Measurements from ENCODE around the gene RIMBP2. TPM values are rescaled to one million over a fixed set of nuclear protein-coding genes. Genes with fewer than 3 reads are reported as not detected.

Gene RIMBP2
- total RNA-seq, 1 donor from 2014 or later, result 47.7 TPM

DNA sequence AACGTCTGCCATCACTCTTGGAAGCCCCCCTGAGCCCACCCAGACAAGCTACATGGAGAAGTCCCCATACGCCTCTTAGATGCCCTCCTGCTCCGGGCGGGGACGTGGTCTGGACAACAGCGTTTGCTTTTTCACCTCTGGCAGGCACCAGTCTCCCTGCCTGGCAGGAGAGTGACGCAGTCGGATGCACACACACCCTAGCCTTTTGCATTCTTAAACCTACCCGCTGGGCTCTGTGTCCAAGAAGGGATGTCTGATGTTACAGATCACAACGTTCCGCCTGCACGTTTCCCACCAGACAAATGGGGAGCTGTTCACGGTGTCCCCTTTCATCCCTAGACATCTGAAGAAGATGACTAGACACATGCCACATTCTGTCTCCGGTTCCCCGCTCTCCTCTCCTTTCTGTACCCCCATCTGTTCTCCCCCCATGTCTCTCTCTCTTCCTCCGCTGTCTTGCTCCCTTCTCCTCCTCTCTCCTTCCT is 100.2 kb downstream of the RIMBP2 start:
- DNase-seq (ENCODE audit: low spot score in 2 of 2), result no peak
- FAIRE-seq, result no peak

- DNase-seq (ENCODE audit: low spot score in 2 of 2) (no peak), FAIRE-seq (peak; percentile 64)
Observed at GRCh38 chr12:130614530-130614905, 101.6 kb downstream of the RIMBP2 start.

GRCh38 chr12:130613831-130614529 is 102.1 kb downstream of the RIMBP2 start:
- FAIRE-seq (no peak), DNase-seq (ENCODE audit: low spot score in 2 of 2) (no peak)

GRCh38 chr12:130613131-130613530 is 103.0 kb downstream of the RIMBP2 start:
- DNase-seq (ENCODE audit: low spot score in 2 of 2) (no peak), FAIRE-seq (no peak)

DNA sequence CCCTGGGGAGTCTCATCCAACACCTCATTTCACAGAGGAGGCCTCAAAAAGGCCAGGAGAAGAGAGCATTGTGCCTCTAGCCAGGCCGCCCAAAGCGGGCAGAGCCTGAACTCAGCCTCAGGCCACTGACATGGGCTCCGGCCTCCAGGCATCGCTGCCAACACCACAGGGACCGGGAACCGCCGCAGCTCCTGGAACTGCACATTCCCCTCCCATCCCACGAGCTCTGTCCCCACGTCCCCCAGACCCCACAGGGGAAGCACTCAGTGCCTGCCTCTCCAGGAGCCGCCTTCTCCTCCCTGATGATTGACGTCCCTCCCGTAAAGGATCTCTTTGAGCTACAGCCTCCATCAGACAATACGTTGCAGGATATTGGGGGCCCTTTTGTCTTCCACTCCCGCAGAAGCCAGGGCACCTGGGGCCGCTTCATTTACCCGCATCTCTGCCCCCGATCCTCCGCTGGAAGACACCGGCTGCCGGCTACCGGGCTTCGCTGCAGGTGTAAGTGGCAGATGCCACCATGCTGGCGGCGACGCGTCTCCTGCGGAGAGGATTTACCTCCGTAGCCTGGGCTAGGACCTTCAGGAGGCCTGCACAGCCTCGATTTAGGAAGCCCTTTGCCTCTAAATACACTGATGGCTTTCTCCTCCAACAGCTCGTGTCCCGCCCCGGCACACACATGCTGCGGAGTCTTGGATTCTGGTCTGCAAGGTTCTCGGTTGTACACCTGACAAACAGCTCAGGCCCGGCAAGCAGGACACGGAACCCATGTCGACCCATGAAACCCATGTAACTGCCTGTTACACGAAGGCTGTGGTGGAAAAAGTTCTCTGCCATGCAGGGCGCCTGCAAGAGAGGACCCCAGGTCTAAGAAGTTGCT is 104.8 kb downstream of the RIMBP2 start:
- FAIRE-seq (no peak), DNase-seq (ENCODE audit: low spot score in 2 of 2) (no peak)

DNA sequence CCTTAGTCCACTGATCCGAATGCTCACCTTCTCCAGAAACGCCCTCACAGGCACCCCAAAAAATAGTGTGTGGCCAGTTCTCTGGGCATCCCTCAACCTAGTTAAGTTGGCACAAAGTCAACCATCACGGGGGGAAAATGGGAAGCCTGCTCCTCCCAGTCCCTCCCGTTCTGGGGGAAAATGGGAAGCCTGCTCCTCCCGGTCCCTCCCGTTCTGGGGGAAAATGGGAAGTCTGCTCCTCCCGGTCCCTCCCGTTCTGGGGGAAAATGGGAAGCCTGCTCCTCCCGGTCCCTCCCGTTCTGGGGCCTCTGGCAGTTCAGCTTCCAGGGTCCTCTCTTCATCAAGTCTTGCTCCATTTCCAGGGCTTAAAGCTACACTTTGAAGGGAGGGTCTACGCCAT is 106.1 kb downstream of the RIMBP2 start:
- DNase-seq (ENCODE audit: low spot score in 2 of 2) (no peak), FAIRE-seq (no peak)

DNA sequence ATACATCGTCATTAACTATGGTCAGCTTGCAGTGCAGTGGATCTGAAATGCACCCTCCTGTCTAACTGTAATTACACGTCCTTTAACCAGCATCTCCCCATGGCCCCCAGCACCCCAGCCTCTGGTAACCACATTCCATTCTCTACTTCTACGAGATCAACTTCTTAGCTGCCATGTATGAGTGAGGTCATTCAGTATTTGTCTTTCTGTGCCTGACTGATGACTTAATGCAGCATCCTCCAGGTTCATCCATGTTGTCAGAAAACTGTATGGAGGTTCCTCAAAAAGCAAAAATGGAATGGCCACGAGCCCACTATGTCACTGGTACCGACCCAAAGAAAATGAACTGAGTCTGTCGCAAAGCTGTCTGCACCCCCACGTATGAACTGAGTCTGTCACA is 107.3 kb downstream of the RIMBP2 start:
- DNase-seq (ENCODE audit: low spot score in 2 of 2), result no peak
- FAIRE-seq, result no peak

DNA sequence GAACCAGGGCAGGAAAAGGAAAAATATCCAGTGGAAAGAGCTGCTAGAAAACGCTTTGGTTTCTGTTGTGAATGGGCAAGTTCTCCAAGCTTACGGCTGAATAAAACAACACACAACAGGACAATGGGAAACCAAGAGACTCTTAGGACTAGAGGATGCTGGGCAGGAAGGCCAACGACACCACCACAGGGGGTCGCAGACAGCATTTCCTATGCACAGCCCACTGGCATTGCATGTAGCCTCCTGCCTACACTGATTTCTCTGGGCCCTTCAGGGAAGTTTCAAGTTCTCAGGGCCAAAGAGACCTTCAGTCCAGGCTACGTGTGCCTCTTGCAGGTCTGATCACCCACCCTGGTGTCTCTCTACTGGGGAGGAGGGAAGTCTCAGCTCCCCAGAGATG is 108.0 kb downstream of the RIMBP2 start:
- DNase-seq (ENCODE audit: low spot score in 2 of 2) (no peak), FAIRE-seq (no peak)

DNA sequence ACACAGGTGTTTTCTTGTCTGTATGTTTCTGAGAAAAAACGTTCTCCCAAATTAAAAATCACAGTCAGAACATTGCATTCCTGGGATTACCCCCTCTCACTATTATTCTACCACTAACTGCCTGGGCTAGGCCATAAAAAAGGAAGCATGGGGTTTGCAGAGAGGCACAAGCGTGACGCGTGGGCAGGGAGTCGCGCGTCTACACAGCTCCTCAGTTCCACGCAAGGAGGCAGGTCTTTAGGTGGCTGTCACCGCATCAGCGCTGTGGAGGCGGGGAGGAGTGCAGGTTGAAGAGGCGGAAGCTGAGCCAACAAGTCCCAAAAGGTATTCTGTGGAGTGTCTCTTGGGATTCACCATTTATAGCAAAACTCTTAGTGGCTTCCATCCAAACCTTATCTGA is 109.9 kb downstream of the RIMBP2 start:
- no peak for DNase-seq (ENCODE audit: low spot score in 2 of 2)
- FAIRE-seq, result no peak

DNA sequence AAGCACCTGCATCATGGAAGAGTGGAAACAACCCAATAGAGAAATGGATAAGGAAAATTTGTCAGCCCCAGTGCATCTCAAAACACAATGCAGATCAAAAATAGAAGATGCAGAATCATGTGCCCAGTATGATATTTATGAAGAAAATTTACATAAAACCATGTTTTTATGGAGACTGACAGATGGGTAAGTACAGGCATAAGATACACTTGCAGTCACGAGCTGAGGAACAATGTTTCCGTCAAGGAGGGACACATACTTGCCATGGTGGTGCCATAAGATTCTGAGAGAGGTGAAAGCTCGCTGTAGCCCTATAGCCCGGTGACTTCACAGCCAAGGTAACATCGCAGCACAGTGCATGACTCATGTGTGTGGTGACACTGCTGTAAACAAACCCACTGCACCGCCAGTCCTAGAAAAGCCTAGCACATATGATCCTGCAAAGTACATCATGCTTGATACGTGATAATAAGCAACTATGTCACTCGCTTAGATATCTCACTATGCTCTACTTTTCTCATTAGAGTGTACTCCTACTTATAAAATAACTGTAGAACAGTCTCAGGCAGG is 112.6 kb downstream of the RIMBP2 start:
- FAIRE-seq, result no peak

DNA sequence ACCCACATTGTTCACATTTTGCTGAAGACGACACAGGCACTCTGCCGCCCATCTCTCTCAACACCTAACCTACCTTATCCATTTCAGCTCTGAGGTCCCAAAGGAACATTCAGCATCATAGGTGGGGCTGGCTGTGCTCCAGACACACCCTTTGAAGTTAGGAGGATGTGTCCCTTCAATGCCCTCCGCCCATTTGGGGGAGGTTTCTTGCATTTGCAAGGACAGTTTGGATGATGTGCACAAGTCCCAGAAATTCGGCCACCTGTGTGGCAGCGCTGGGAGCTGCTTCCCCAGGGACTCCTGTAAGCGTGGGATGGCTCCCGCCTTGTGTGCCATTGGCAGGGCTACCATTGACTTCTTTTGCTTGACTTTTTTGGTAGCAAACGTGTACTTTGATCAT is 113.8 kb downstream of the RIMBP2 start:
- no peak for DNase-seq (ENCODE audit: low spot score in 2 of 2)
- FAIRE-seq, result no peak

More for the DNA sequence above, 112.6 kb downstream of the RIMBP2 start:
- DNase-seq (ENCODE audit: low spot score in 2 of 2), result no peak

DNA sequence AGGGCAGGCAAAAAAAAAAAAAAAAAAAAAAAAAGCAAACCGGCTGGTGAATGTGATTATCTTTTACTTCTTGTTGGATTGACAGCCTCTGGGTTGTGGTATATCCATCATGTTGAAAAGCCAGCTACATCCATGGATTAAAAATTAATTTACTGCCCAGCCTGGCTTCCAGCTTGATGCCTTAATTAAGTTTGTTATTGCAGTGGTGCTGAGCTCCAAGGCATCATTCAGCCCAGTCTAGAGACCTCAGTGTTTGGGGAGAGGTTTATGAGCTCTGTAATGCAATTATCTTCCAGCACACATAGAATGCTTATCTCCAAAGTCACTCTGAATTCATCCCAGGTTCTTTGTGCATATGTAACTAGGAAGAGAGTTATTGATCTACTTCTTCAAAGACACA is 114.8 kb downstream of the RIMBP2 start:
- FAIRE-seq (no peak), DNase-seq (ENCODE audit: low spot score in 2 of 2) (no peak)

GRCh38 chr12:130596241-130596640 is 119.9 kb downstream of the RIMBP2 start:
- DNase-seq (ENCODE audit: low spot score in 2 of 2) (no peak), FAIRE-seq (no peak)

DNA sequence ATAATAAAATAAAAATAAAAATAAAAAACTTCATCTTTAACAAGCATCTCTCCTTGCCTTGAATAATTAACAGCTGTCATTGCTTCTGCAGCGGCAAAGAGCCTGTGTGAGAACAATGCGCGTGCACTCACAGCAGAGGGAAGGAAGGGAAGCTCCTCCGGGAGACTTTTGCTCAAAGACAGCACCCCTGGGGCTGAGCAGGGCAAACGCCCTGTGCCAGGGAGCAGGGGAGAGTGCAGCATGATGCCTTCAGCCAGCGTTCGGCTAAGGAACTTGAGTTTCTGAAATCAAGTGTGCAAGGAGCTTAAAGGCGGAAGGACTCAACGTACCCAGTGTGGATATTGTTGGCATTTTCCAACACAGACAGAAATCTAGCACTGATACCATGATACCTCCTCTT is 120.5 kb downstream of the RIMBP2 start:
- DNase-seq (ENCODE audit: low spot score in 2 of 2) (no peak), FAIRE-seq (no peak)

- FAIRE-seq, result no peak
Observed at GRCh38 chr12:130593056-130593455, 123.0 kb downstream of the RIMBP2 start.

DNA sequence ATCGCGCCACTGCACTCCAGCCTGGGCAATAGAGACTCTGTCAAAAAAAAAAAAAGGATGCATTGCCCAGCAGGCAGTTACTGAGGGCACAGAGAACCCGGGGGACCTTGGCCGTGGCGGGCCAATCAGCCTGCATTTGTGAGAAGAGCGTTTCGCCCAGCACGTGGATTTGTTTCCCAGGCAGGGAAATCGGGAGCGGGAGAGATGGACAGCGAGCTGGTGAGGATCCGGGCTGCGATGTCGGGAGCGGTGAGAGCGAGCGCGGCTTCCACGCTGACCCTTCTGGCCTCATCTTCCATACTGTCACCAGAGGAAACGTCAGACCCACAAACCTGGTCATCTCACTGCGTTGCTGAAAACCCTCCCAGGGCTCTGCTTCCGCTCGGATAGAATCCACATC is 123.5 kb downstream of the RIMBP2 start:
- DNase-seq (ENCODE audit: low spot score in 2 of 2), result no peak
- no peak for FAIRE-seq

More at GRCh38 chr12:130593056-130593455, 123.0 kb downstream of the RIMBP2 start:
- no peak for DNase-seq (ENCODE audit: low spot score in 2 of 2)

GRCh38 chr12:130591736-130592135 is 124.4 kb downstream of the RIMBP2 start:
- FAIRE-seq, result no peak
- no peak for DNase-seq (ENCODE audit: low spot score in 2 of 2)

DNA sequence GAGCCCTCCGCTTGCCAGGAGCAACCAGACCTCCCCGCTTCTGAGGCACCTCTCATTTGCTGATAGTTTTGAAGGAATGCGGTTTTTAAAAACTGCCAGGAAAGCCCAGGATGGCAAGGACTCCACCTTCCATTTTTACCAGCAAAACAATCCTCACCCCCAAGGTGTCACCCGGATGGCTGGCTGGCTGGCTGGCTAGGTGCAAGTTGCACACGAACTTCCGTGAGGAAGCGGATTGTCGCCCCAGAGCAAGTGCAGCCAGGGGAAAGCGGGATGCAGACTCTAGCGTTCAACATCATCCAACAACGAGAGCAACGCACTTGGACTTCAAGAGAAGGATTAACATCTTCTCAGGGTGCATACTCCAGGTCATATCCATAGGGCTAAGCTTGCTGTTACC is 125.4 kb downstream of the RIMBP2 start:
- FAIRE-seq, result no peak
- no peak for DNase-seq (ENCODE audit: low spot score in 2 of 2)

DNA sequence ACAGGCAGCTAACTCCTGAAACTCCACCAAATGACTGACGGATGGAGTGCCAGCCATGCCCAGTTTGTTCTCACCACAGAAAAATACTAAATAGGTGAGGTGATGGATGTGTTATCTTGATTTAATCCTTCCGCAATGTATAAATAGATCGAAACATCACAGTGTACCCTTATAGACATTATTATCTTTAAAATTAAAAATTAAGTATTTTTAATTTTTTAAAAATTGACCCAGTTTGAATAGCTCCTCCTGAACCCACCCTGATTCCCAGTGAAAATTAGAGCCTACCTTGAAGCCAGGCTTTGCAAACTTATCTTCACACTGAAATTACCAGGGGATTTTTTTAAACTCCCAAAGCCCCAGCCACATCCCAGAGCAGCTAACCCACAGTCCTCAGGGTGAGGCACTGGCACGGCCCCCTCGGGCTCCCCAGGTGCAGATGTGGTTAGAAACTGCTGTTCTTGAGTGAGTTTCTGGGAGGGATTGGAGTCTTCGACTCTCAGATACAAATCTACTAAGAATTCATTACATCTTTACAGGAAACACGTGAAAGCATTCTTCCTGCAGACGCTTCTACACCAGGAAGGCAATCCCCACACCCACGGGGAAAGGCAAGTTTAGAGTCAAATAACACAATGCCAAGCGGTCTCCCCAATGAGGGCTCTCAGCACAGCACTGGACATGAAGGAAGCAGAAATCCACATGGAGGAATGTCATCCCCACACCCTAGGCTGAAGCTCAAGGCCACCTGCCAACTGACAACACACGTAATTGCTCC is 126.4 kb downstream of the RIMBP2 start:
- FAIRE-seq, result no peak

DNA sequence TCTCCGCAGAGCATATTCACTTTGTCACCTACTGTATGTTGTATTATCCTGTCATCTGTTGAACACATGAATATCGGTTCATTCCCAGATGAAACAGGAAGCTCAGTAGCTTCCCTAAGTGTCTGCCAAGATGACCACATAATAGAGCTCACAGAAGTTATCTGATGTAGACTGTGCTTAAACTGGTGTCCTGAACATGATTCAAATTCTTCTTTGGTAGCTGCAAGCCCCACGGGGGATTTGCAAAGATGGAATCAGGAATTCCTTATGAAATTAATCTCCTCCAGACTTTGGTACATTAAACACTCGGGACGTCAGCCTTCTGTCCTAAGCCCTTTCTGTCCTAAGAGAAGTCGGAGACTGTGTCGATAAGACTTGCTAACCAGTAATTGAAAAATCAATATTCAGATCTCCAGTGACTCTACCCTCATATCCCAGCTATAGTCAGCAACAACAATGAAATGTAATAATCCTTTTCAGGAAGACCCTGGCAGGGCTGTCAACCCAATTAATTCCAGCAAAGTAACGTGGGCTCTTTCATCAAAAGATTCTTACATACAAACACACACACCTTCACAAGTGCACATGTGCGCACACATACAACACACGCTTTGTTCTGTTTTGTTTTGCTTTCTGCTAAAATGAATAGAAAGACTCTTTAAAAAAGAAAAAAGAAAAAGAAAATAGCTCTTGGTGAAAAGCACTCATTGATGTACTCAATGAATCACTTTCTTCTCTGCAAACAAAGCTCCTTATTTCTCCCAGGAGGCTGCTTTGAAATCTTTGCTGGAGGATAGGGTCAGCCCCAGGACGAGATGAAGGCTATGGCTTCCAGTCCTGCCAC is 127.2 kb downstream of the RIMBP2 start:
- no peak for DNase-seq (ENCODE audit: low spot score in 2 of 2)
- no peak for FAIRE-seq

More for the DNA sequence above, 126.4 kb downstream of the RIMBP2 start:
- no peak for DNase-seq (ENCODE audit: low spot score in 2 of 2)

Data from frontal cortex (tissue), 4 donors.